GM06990 (cell line): ENCODE results near the gene STBD1.

Source experiments
- DNase-seq: peaks from one replicate; pipeline ENCODE4 v3.0.0-alpha.2; 2011; ENCODE audit not compliant: insufficient read length; ENCODE audit errors: extremely low read depth
- H3K27me3 ChIP-seq: replicated peaks from 2 replicates; pipeline ENCODE4 v1.6.0; 2011; ENCODE audit warnings: low read length; ENCODE audit not compliant: control insufficient read depth, insufficient read depth
- H3K36me3 ChIP-seq: 2 replicates; pipeline ENCODE4 v1.5.1; 2011; ENCODE audit warnings: low read length; ENCODE audit not compliant: control insufficient read depth, insufficient read depth
- H3K4me3 ChIP-seq: replicated peaks from 2 replicates; pipeline ENCODE4 v1.5.1; 2011; ENCODE audit warnings: low read depth, mild to moderate bottlenecking, control low read depth, low read length
- CTCF ChIP-seq: IDR thresholded peaks from 2 replicates; pipeline ENCODE4 v1.5.1; 2011; ENCODE audit warnings: low read length, control low read depth, mild to moderate bottlenecking, inconsistent platforms; ENCODE audit not compliant: insufficient read depth, poor library complexity, severe bottlenecking

The STBD1 gene

DNA sequence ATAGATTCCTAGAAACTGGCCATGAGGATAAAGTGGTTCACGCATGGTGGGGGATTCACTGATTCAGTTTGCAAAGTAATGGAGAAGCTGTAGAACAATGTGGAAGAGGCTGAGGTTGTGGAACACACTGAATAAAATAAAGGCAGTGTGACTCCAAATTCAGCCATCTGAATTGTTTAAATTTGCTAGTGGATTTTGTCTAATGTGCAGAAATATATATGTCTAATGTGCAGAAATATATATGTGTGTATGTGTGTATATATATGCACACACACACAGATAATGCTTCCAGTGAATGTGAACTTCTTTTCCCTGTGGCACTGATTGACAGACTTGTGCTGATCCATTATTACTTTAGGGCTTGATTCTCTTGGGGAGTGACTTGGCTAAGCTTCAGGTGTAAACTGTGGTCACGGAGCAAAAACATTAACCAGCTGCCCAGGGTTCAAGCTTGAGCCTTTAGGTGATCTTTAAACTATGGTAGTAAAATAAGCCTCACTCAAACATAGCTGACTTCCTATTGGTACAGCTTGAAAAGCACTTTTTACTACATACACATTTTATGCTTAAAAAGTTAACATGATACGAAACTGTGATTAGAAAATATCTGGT lies 3.5 kb downstream of the STBD1 start:
- Histone ChIP-seq H3K36me3 (no peaks in the 10 kb centered on the region), H3K27me3 (peaks cover 3% of the 10 kb centered on the region; the same call in 1 of the 2 replicates), H3K4me3 (no peak overlapping the region)
- no peak for TF ChIP-seq CTCF
- DNase-seq, result no peak

DNA sequence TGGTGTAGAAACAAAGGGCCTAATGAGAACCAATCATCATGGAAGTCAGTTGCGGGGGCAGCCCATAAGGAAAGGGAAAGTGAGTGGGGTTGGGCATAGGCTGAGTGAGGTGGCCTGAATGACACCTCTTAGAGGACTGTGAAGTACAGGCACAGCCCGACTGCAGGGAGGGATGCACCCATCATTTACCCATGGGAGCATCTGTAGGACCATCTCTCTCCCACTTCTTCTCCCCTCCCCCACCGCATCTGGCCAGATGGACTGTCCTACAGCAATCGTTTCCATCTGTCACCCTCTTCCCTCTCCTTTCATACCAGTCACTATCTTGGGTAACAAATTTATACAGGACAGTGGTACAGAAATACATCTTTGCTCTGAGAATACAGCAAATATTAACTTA lies 4.2 kb downstream of the STBD1 start:
- Histone ChIP-seq H3K4me3 (no peak overlapping the region), H3K27me3 (peaks cover 3% of the 10 kb centered on the region; the same call in 1 of the 2 replicates), H3K36me3 (no peaks in the 10 kb centered on the region)
- no peak for TF ChIP-seq CTCF
- no peak for DNase-seq

- no peak for TF ChIP-seq CTCF
- no peak for DNase-seq
- H3K4me3 ChIP-seq, result no peak overlapping the region
- H3K27me3 ChIP-seq, result peaks cover 3% of the 10 kb centered on the region; the same call in 1 of the 2 replicates
- H3K36me3 ChIP-seq, result no peaks in the 10 kb centered on the region
Observed at GRCh38 chr4:76311896-76312331, 5.4 kb downstream of the STBD1 start.

DNA sequence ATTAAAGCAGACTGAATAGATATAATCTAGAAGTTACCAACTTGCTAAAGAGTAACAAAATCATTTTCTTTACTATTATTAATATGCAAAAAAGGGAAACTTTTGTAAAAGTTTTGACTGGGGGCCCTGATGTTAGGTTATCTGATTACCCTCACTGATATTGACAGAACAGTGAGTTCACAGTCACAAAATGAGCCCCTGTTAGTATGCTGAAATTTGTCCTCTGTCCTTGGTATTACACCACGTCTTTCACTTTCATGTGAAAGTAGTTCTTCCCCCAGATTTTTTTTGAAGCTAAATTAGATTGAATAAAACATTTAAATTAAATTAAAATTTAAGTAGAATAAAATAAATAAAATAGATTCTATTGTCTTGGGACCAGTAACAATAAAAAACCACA lies 5.9 kb downstream of the STBD1 start:
- no peak for TF ChIP-seq CTCF
- no peaks in the 10 kb centered on the region for H3K36me3 ChIP-seq
- peaks cover 3% of the 10 kb centered on the region; the same call in 1 of the 2 replicates for H3K27me3 ChIP-seq
- DNase-seq, result no peak
- no peak overlapping the region for H3K4me3 ChIP-seq

DNA sequence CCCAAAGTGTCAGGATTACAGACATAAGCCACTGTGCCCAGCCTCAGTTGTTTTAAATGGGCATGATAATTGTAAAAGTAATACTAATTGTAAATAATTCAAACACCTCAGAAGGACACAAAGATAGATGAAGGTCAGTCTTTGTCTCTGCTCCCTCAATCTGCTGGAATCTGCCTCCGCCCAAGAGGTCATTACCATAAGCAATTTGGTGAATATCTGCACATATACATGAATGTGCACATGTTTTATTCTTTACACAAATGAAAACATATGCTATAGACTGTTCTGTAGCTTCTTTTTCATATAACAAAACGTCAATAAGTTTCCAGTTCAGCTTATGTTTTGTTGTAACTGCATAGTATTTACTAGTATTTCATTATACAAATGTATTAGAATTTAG lies 7.0 kb downstream of the STBD1 start:
- H3K4me3 ChIP-seq, result no peak overlapping the region
- H3K36me3 ChIP-seq, result no peaks in the 10 kb centered on the region
- TF ChIP-seq CTCF, result no peak
- H3K27me3 ChIP-seq, result peaks cover 3% of the 10 kb centered on the region; the same call in 1 of the 2 replicates
- DNase-seq, result no peak

- H3K4me3 ChIP-seq, result no peak overlapping the region
- no peak for TF ChIP-seq CTCF
- H3K36me3 ChIP-seq, result no peaks in the 10 kb centered on the region
- no peak for DNase-seq
- H3K27me3 ChIP-seq, result no peaks in the 10 kb centered on the region
Observed at GRCh38 chr4:76315267-76315918, 8.9 kb downstream of the STBD1 start.
